Progenitor cell of endocrine pancreas (in vitro differentiated cells): Measurements from ENCODE around the gene POLR2M. TPM values are rescaled to one million over a fixed set of nuclear protein-coding genes. Genes with fewer than 3 reads are reported as not detected.
A peak's percentile ranks its signal among the peaks of the same experiment; 100 is the strongest.

Experiments
- DNase-seq: peaks from one replicate; pipeline ENCODE4 v3.0.0; 2021; ENCODE audit warnings: low spot score; ENCODE audit not compliant: unreplicated experiment
- H3K27ac Mint-ChIP-seq: 2 replicates; pipeline ENCODE4 v1.8.0; 2021; ENCODE audit warnings: mild to moderate bottlenecking, moderate library complexity, mixed read lengths
- H3K27me3 Mint-ChIP-seq: 2 replicates; pipeline ENCODE4 v1.8.0; 2021; ENCODE audit warnings: mixed read lengths
- H3K36me3 Mint-ChIP-seq: 2 replicates; pipeline ENCODE4 v1.8.0; 2022; ENCODE audit warnings: mixed read lengths; ENCODE audit not compliant: insufficient read depth
- H3K4me1 Mint-ChIP-seq: 2 replicates; pipeline ENCODE4 v1.8.0; 2021; ENCODE audit warnings: low read depth, mixed read lengths
- H3K4me3 Mint-ChIP-seq: 2 replicates; pipeline ENCODE4 v1.8.0; 2021; ENCODE audit warnings: low read depth, mild to moderate bottlenecking, moderate library complexity, mixed read lengths
- H3K9me3 Mint-ChIP-seq: 2 replicates; pipeline ENCODE4 v1.8.0; 2021; ENCODE audit warnings: low read depth, mixed read lengths
- CTCF ChIP-seq: fragments of 200-600 bp; sonication (generic); IDR thresholded peaks from one replicate; pipeline ENCODE4 v1.5.0; 2021; ENCODE audit warnings: antibody characterized with exemption, mild to moderate bottlenecking; ENCODE audit not compliant: unreplicated experiment
- total RNA-seq: library from RNA; stranded (reverse); gene quantifications from 2 replicates; pipeline ENCODE4 v1.2.1, GENCODE V29; 2021

POLR2M gene
- total RNA-seq, 1 donor from 2014 or later, result 64.3 TPM

GRCh38 chr15:57730876-57731275 lies 24.4 kb downstream of the POLR2M start:
- DNase-seq, result no peak
- H3K9me3 Mint-ChIP-seq, result no peaks in the 10 kb centered on the region
- TF ChIP-seq CTCF, result no peak
- no peak overlapping the region for H3K27ac Mint-ChIP-seq
- no peaks in the 10 kb centered on the region for H3K27me3 Mint-ChIP-seq
- no peaks in the 10 kb centered on the region for H3K36me3 Mint-ChIP-seq
- H3K4me1 Mint-ChIP-seq, result no peaks in the 10 kb centered on the region
- no peak overlapping the region for H3K4me3 Mint-ChIP-seq

GRCh38 chr15:57731530-57732103 lies 25.1 kb downstream of the POLR2M start:
- Mint-ChIP-seq H3K27me3 (no peaks in the 10 kb centered on the region), H3K27ac (no peak overlapping the region), H3K4me1 (no peaks in the 10 kb centered on the region), H3K4me3 (no peak overlapping the region), H3K36me3 (no peaks in the 10 kb centered on the region), H3K9me3 (peaks cover under 1% of the 10 kb centered on the region)
- no peak for TF ChIP-seq CTCF
- DNase-seq, result no peak

DNA sequence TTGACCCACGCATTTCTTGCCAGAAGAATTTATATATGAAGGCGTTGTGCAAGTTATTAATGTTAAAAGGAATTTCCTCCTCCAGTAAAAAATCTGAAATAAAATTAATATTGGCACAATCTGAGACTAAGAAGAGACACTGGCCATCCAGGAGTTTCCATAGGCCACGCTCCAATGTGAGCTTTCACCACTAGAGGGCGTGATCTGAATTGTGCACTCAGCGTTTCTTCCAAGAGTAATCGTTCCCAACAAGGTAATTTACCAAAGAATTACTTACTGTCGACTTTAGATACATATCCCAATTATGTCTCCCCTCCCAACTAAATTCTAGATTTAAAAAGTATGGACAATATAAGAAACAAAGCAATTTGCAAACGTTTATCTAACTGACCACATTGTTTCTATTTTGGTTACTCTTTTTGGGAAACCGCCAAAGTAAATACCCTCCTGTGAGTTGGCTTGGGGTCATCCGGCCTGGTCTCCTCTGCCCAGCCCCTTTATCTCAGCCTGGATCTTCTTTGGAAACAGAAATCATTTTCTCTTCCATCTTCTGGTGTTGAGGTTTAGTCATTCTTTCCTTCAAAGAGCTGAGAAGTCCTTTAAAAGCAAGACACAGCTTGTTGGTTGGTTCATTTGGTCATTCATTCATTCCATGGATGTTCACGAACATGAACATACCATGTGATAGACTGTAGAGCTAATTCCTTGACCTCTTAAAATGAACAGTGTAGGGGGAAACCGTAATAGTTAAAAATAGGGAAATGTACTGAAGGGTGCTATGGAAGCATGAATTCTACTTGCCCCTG lies 26.2 kb downstream of the POLR2M start:
- peaks cover 7% of the 10 kb centered on the region for H3K9me3 Mint-ChIP-seq
- H3K36me3 Mint-ChIP-seq, result peaks cover 2% of the 10 kb centered on the region
- no peak overlapping the region for H3K4me3 Mint-ChIP-seq
- TF ChIP-seq CTCF, result peak; percentile 94
- DNase-seq, result peak; percentile 53
- H3K4me1 Mint-ChIP-seq, result no peaks in the 10 kb centered on the region
- H3K27me3 Mint-ChIP-seq, result no peaks in the 10 kb centered on the region
- no peak overlapping the region for H3K27ac Mint-ChIP-seq

GRCh38 chr15:57734860-57735259 lies 28.3 kb downstream of the POLR2M start:
- H3K27me3 Mint-ChIP-seq, result no peaks in the 10 kb centered on the region
- H3K4me3 Mint-ChIP-seq, result no peak overlapping the region
- H3K4me1 Mint-ChIP-seq, result no peaks in the 10 kb centered on the region
- peaks cover 2% of the 10 kb centered on the region for H3K36me3 Mint-ChIP-seq
- no peak for TF ChIP-seq CTCF
- DNase-seq, result no peak
- H3K9me3 Mint-ChIP-seq, result peaks cover 7% of the 10 kb centered on the region
- no peak overlapping the region for H3K27ac Mint-ChIP-seq

GRCh38 chr15:57735431-57735830 lies 28.9 kb downstream of the POLR2M start:
- H3K27ac Mint-ChIP-seq, result no peak overlapping the region
- peaks cover 7% of the 10 kb centered on the region for H3K9me3 Mint-ChIP-seq
- no peak overlapping the region for H3K4me3 Mint-ChIP-seq
- no peaks in the 10 kb centered on the region for H3K27me3 Mint-ChIP-seq
- no peaks in the 10 kb centered on the region for H3K4me1 Mint-ChIP-seq
- no peak for TF ChIP-seq CTCF
- H3K36me3 Mint-ChIP-seq, result peaks cover 2% of the 10 kb centered on the region
- no peak for DNase-seq
